HCT116 (cell line): ENCODE results near the gene UTS2B. TPM values are rescaled to one million over a fixed set of nuclear protein-coding genes. Genes with fewer than 3 reads are reported as not detected.

ENCODE experiments used
- ATAC-seq: fragments of 200-7000 bp; cut with Tn5 transposase; 2 replicates; pipeline ENCODE4 v1.9.1; 2020; ENCODE audit warnings: mild to moderate bottlenecking, moderate library complexity
- BruUV-seq: library from RNA; stranded (reverse); fragments of 400-500 nt; replicated peaks from 2 replicates; lab custom pipeline; 2021; lab: Mats Ljungman, UMichigan
- CTCF ChIA-PET: fragments of 300-600 bp; sonication (Branson Sonifier 250); formaldehyde crosslinking; loops from one replicate; lab custom pipeline; 2021; ENCODE audit warnings: antibody characterized with exemption; lab: Charles Lee
- POLR2A ChIA-PET: fragments of 300-600, 350-600 bp; sonication (Branson Sonifier 250); formaldehyde crosslinking; loops from one replicate; lab custom pipeline; 2021; ENCODE audit warnings: antibody characterized with exemption; lab: Charles Lee
- RAD21 ChIA-PET, 2 experiments: fragments of 300-600 bp; sonication (Branson Sonifier 250); formaldehyde crosslinking; loops; one replicate each; lab custom pipeline; 2023; ENCODE audit warnings: low total read pairs in 2 of 2; ENCODE audit not compliant: uncharacterized antibody in 2 of 2, unreplicated experiment in 2 of 2, low non-redundant PET in 1 of 2; lab: Charles Lee
- DNase-seq: peaks from one replicate; pipeline ENCODE4 v3.0.0-alpha.2; 2010; ENCODE audit warnings: low read depth, low spot score
- H2AFZ ChIP-seq: fragments of 200-600 bp; shearing (Covaris generic), sonication (generic); 2 replicates; pipeline ENCODE4 v1.6.1; 2017; ENCODE audit warnings: low read depth, mixed run types, mixed read lengths, antibody characterized with exemption, low read length; ENCODE audit not compliant: poor library complexity, severe bottlenecking
- H3K27ac ChIP-seq: 2 replicates; pipeline ENCODE4 v1.5.1; 2012; ENCODE audit warnings: low read depth, low read length
- H3K27me3 ChIP-seq: fragments of 200-600 bp; sonication (generic); 2 replicates; pipeline ENCODE4 v1.6.1; 2016; ENCODE audit warnings: mixed run types, low read length, mixed read lengths; ENCODE audit not compliant: insufficient read depth
- H3K36me3 ChIP-seq, 2 experiments: fragments of 200-500 bp in 1 of 2; fragments of 200-600 bp in 1 of 2; sonication (Bioruptor generic) in 1 of 2; sonication (generic) in 1 of 2; 2 replicates each; pipeline versions ENCODE4 v1.5.1 to v1.6.1; 2014 to 2016; ENCODE audit warnings: low read length in 2 of 2, inconsistent platforms in 1 of 2, mixed read lengths in 1 of 2, mixed run types in 1 of 2; ENCODE audit not compliant: insufficient read depth in 2 of 2, control insufficient read depth in 1 of 2
- H3K4me1 ChIP-seq, 2 experiments: fragments of 200-600 bp in 1 of 2; sonication (generic) in 1 of 2; 2 replicates each; pipeline versions ENCODE4 v1.5.1 to v1.6.1; 2012 to 2017; ENCODE audit warnings: low read length in 2 of 2, inconsistent platforms in 1 of 2, mild to moderate bottlenecking in 1 of 2, mixed read lengths in 1 of 2, mixed run types in 1 of 2, moderate library complexity in 1 of 2; ENCODE audit not compliant: insufficient read depth in 2 of 2, control insufficient read depth in 1 of 2
- H3K4me2 ChIP-seq: fragments of 200-600 bp; sonication (generic); 2 replicates; pipeline ENCODE4 v1.6.1; 2017; ENCODE audit warnings: mixed run types, low read length, mixed read lengths
- H3K4me3 ChIP-seq, 2 experiments: fragments of 200-600 bp in 1 of 2; sonication (generic) in 1 of 2; replicated peaks in 1 of 2; 2 replicates each; pipeline ENCODE4 v1.5.1; 2011 to 2016; ENCODE audit warnings: low read length in 2 of 2, control low read depth in 1 of 2, low read depth in 1 of 2, mild to moderate bottlenecking in 1 of 2, mixed read lengths in 1 of 2, mixed run types in 1 of 2
- H3K79me2 ChIP-seq: fragments of 200-600 bp; sonication (generic); 2 replicates; pipeline ENCODE4 v1.6.1; 2017; ENCODE audit warnings: mild to moderate bottlenecking, mixed run types, low read length, moderate library complexity, mixed read lengths; ENCODE audit not compliant: insufficient read depth
- H3K9ac ChIP-seq: fragments of 200-600 bp; sonication (generic); 2 replicates; pipeline ENCODE4 v1.6.1; 2016; ENCODE audit warnings: low read length, mixed read lengths
- H3K9me2 ChIP-seq: fragments of 200-600 bp; sonication (generic), shearing (Covaris generic); 2 replicates; pipeline ENCODE4 v1.6.1; 2017; ENCODE audit warnings: mixed run types, mild to moderate bottlenecking, moderate library complexity; ENCODE audit not compliant: insufficient read depth
- H3K9me3 ChIP-seq, 2 experiments: fragments of 200-500 bp in 1 of 2; fragments of 200-600 bp in 1 of 2; sonication (Bioruptor generic) in 1 of 2; sonication (generic) in 1 of 2; 2 replicates each; pipeline ENCODE4 v1.6.1; 2014 to 2017; ENCODE audit warnings: low read length in 2 of 2, mixed read lengths in 2 of 2, inconsistent platforms in 1 of 2, low read depth in 1 of 2, mild to moderate bottlenecking in 1 of 2, mixed run types in 1 of 2, moderate library complexity in 1 of 2; ENCODE audit not compliant: control insufficient read depth in 1 of 2, insufficient read depth in 1 of 2
- H4K20me1 ChIP-seq: fragments of 200-600 bp; sonication (generic), shearing (Covaris generic); 2 replicates; pipeline ENCODE4 v1.6.1; 2017; ENCODE audit warnings: mixed run types, mild to moderate bottlenecking, moderate library complexity; ENCODE audit not compliant: insufficient read depth
- CBX3 ChIP-seq: IDR thresholded peaks from 2 replicates; pipeline ENCODE4 v1.6.1; 2012; ENCODE audit warnings: low read depth
- RAD21 ChIP-seq: IDR thresholded peaks from 2 replicates; pipeline ENCODE4 v1.6.1; 2012; ENCODE audit warnings: low read depth, mild to moderate bottlenecking
- SP1 ChIP-seq: IDR thresholded peaks from 2 replicates; pipeline ENCODE4 v1.6.1; 2012; ENCODE audit warnings: low read depth
- YY1 ChIP-seq: IDR thresholded peaks from 2 replicates; pipeline ENCODE4 v1.6.1; 2011; ENCODE audit warnings: low read length, low read depth, moderate library complexity, mild to moderate bottlenecking; ENCODE audit not compliant: insufficient replicate concordance; ENCODE audit errors: extremely low read depth
- ZFX ChIP-seq: fragments of 450-650 bp; IDR thresholded peaks from 2 replicates; pipeline ENCODE4 v1.6.1; 2017
- intact Hi-C: fragments of 100-400 bp; cut with micrococcal nuclease; formaldehyde crosslinking; loops from 2 replicates; pipeline ENCODE4 v1.10.0; 2022
- total RNA-seq: library from RNA; stranded (reverse); gene quantifications from one replicate; pipeline ENCODE4 v1.2.1, GENCODE V29; 2021; ENCODE audit not compliant: unreplicated experiment
- TF ChIP-seq, protein P1 (sequence below): IDR thresholded peaks from 2 replicates; pipeline ENCODE4 v1.6.1; 2012
- TF ChIP-seq, protein P2 (sequence below): IDR thresholded peaks from 2 replicates; pipeline ENCODE4 v1.6.1; 2011; ENCODE audit warnings: mild to moderate bottlenecking, low read length, moderate library complexity; ENCODE audit not compliant: insufficient replicate concordance; ENCODE audit errors: extremely low read depth

Gene UTS2B
- total RNA-seq, 1 experiment from 2014 or later, result 0.59 TPM

DNA sequence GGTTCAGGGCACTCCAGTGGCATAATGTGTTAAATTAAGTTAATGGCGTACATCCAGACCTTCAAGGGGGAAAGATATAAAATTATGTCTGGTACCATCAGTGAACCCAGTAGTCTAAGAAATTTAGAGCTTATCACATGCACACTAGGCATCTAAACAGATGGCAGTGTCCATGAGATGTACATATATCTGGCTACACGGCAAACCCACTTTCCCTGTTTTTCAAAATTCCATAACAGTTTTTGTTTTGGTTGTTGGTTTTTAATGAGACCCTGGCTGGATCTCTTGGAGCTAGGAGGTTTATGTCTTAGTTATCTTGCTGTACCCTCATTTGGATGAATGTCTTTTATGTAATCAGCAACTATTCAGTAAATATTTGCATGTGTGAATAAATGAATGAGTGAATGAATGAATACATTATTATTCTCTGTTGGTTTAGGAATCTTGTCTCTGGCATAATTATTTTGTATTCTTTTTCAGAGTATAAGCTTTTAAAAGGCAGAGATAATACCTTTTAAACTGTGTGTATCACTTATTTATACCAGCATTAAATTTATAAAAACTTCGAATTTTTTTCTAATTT is 3.1 kb upstream of the UTS2B start:
- Histone ChIP-seq H3K79me2 (peaks cover 90% of the 10 kb centered on the region), H3K4me3 (no peak overlapping the region), H3K4me2 (no peak overlapping the region), H2AFZ (no peak overlapping the region), H3K27me3 (no peaks in the 10 kb centered on the region), H3K9me2 (no peaks in the 10 kb centered on the region), H4K20me1 (no peaks in the 10 kb centered on the region), H3K4me1 (peaks cover 64 to 88% of the 10 kb centered on the region in 2 experiments), H3K36me3 (no peaks in the 10 kb centered on the region), H3K9me3 (no peaks in the 10 kb centered on the region), H3K9ac (no peak overlapping the region), H3K27ac (no peak overlapping the region)
- TF ChIP-seq YY1, result no peak
- TF ChIP-seq CBX3, result no peak
- TF ChIP-seq, protein P1, sequence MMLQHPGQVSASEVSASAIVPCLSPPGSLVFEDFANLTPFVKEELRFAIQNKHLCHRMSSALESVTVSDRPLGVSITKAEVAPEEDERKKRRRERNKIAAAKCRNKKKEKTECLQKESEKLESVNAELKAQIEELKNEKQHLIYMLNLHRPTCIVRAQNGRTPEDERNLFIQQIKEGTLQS, result no peak
- TF ChIP-seq ZFX, result no peak
- TF ChIP-seq SP1, result no peak
- no peak for TF ChIP-seq RAD21
- TF ChIP-seq, protein P2, sequence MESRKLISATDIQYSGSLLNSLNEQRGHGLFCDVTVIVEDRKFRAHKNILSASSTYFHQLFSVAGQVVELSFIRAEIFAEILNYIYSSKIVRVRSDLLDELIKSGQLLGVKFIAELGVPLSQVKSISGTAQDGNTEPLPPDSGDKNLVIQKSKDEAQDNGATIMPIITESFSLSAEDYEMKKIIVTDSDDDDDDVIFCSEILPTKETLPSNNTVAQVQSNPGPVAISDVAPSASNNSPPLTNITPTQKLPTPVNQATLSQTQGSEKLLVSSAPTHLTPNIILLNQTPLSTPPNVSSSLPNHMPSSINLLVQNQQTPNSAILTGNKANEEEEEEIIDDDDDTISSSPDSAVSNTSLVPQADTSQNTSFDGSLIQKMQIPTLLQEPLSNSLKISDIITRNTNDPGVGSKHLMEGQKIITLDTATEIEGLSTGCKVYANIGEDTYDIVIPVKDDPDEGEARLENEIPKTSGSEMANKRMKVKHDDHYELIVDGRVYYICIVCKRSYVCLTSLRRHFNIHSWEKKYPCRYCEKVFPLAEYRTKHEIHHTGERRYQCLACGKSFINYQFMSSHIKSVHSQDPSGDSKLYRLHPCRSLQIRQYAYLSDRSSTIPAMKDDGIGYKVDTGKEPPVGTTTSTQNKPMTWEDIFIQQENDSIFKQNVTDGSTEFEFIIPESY, result no peak
- CTCF ChIA-PET, result no interaction called here
- POLR2A ChIA-PET, result no interaction called here
- RAD21 ChIA-PET, result no interaction called here
- intact Hi-C loops, result loop anchor here (5.0 kb wide), 1 partner anchor 86 kb away; no protein-coding TSS in a partner anchor
- no TSS peak for BruUV-seq
- no peak for ATAC-seq
- DNase-seq, result no peak
